ENCODE results near the gene ADORA1. TPM values are rescaled to one million over a fixed set of nuclear protein-coding genes. Genes with fewer than 3 reads are reported as not detected.

ADORA1 gene
- total and polyA plus RNA-seq, 10 of the 15 experiments (the other 5 are each of a cell fraction or from before 2014, with no cell fraction given), result not detected

- TF ChIP-seq TAF1 (IDR thresholded peaks at IDR 0.05; ENCODE audit: borderline replicate concordance, low read depth, low read length), result no peak
- TF ChIP-seq CBFB (IDR thresholded peaks at IDR 0.05; ENCODE audit: low read depth), result no peak
Observed at GRCh38 chr1:203130358-203130985, 2.9 kb downstream of the ADORA1 start (continued).

- in situ Hi-C loops (cut with MboI) (no loop called here), intact Hi-C loops (cut with micrococcal nuclease; ENCODE audit: unreplicated experiment) (no loop called here)
- Histone ChIP-seq H3K4me3 (no peak overlapping the region), H3K27me3 (replicated peaks in 1 of 2; ENCODE audit: control insufficient read depth in 2 of 2, insufficient read depth in 2 of 2, low read length in 1 of 2) (peaks cover 6 to 10% of the 10 kb centered on the region in 2 experiments), H3K4me1 (ENCODE audit: control insufficient read depth, insufficient read depth, low read length) (no peaks in the 10 kb centered on the region), H3K27ac (ENCODE audit: control insufficient read depth, insufficient read depth) (no peak overlapping the region), H3K79me2 (ENCODE audit: control insufficient read depth, insufficient read depth, low read length) (no peaks in the 10 kb centered on the region), H2AFZ (ENCODE audit: control insufficient read depth, low read depth, low read length) (no peak overlapping the region), H3K36me3 (ENCODE audit: control insufficient read depth in 2 of 2, insufficient read depth in 2 of 2, low read length in 1 of 2) (no peaks in the 10 kb centered on the region), H3K4me2 (ENCODE audit: control insufficient read depth, insufficient read depth) (no peak overlapping the region), H3K9ac (ENCODE audit: control insufficient read depth, insufficient read depth, low read length) (no peak overlapping the region), H3K9me3 (replicated peaks; ENCODE audit: control insufficient read depth, insufficient read depth, low read length) (no peaks in the 10 kb centered on the region), H4K20me1 (ENCODE audit: control insufficient read depth, insufficient read depth) (no peaks in the 10 kb centered on the region)
- WGBS (ENCODE audit: insufficient coverage, insufficient replicate concordance, low lambda C conversion rate, missing lambda C conversion rate), result 21% methylated on average over 9 of the region's 9 CpGs
- no peak for FAIRE-seq
- ChIA-PET RAD21 (ENCODE audit: unreplicated experiment) (no interaction called here), POLR2A (no interaction called here), SMC1A (ENCODE audit: uncharacterized antibody, unreplicated experiment) (interaction anchor here (1.2 to 1.8 kb wide), 2 partner anchors 13 to 15 kb away, joined by 3 to 4 read pairs; no protein-coding TSS in a partner anchor), CTCF (interaction anchor here (1.5 kb wide), 2 partner anchors 41 to 84 kb away, joined by 4 to 7 read pairs; no protein-coding TSS in a partner anchor)
- no peak for DNase-seq (ENCODE audit: low read depth, low spot score)
- no TSS peak for BruUV-seq (replicated peaks)
- ATAC-seq, result no peak; the same call in 2 of the 3 replicates
- no peak for TF ChIP-seq SPI1 (IDR thresholded peaks at IDR 0.05; ENCODE audit: borderline replicate concordance, insufficient read depth, low read depth, low read length)
- no peak for TF ChIP-seq BCL11A (IDR thresholded peaks at IDR 0.05; ENCODE audit: low read depth, low read length)
- no peak for TF ChIP-seq USF1 (IDR thresholded peaks at IDR 0.05; ENCODE audit: borderline replicate concordance, extremely low read length, insufficient read depth, low read depth, low read length)
- TF ChIP-seq BRCA1 (IDR thresholded peaks at IDR 0.05; ENCODE audit: low read depth, low read length), result no peak
- TF ChIP-seq, protein P1, sequence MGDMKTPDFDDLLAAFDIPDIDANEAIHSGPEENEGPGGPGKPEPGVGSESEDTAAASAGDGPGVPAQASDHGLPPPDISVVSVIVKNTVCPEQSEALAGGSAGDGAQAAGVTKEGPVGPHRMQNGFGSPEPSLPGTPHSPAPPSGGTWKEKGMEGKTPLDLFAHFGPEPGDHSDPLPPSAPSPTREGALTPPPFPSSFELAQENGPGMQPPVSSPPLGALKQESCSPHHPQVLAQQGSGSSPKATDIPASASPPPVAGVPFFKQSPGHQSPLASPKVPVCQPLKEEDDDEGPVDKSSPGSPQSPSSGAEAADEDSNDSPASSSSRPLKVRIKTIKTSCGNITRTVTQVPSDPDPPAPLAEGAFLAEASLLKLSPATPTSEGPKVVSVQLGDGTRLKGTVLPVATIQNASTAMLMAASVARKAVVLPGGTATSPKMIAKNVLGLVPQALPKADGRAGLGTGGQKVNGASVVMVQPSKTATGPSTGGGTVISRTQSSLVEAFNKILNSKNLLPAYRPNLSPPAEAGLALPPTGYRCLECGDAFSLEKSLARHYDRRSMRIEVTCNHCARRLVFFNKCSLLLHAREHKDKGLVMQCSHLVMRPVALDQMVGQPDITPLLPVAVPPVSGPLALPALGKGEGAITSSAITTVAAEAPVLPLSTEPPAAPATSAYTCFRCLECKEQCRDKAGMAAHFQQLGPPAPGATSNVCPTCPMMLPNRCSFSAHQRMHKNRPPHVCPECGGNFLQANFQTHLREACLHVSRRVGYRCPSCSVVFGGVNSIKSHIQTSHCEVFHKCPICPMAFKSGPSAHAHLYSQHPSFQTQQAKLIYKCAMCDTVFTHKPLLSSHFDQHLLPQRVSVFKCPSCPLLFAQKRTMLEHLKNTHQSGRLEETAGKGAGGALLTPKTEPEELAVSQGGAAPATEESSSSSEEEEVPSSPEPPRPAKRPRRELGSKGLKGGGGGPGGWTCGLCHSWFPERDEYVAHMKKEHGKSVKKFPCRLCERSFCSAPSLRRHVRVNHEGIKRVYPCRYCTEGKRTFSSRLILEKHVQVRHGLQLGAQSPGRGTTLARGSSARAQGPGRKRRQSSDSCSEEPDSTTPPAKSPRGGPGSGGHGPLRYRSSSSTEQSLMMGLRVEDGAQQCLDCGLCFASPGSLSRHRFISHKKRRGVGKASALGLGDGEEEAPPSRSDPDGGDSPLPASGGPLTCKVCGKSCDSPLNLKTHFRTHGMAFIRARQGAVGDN (IDR thresholded peaks at IDR 0.05), result no peak
Observed at GRCh38 chr1:203131548-203132200, 4.1 kb downstream of the ADORA1 start.

All from GM12878 (cell line).